Endothelial cell (in vitro differentiated cells): ENCODE results near the gene TOP3A. TPM values are rescaled to one million over a fixed set of nuclear protein-coding genes. Genes with fewer than 3 reads are reported as not detected.

Experiments
- DNase-seq: peaks from one replicate; pipeline ENCODE4 v3.0.0; 2021; ENCODE audit warnings: low spot score
- H3K27ac Mint-ChIP-seq: one replicate; pipeline ENCODE4 v1.8.0; 2021; ENCODE audit warnings: mixed read lengths, inconsistent platforms; ENCODE audit not compliant: unreplicated experiment
- H3K27me3 Mint-ChIP-seq: one replicate; pipeline ENCODE4 v1.8.0; 2021; ENCODE audit warnings: mild to moderate bottlenecking, moderate library complexity, mixed read lengths, inconsistent platforms; ENCODE audit not compliant: unreplicated experiment
- H3K36me3 Mint-ChIP-seq: one replicate; pipeline ENCODE4 v1.8.0; 2021; ENCODE audit warnings: mild to moderate bottlenecking, low read depth, mixed read lengths, inconsistent platforms; ENCODE audit not compliant: unreplicated experiment
- H3K4me1 Mint-ChIP-seq: one replicate; pipeline ENCODE4 v1.8.0; 2021; ENCODE audit warnings: mild to moderate bottlenecking, mixed read lengths, inconsistent platforms; ENCODE audit not compliant: unreplicated experiment
- H3K4me3 Mint-ChIP-seq: one replicate; pipeline ENCODE4 v1.8.0; 2021; ENCODE audit warnings: mild to moderate bottlenecking, mixed read lengths, inconsistent platforms; ENCODE audit not compliant: unreplicated experiment
- H3K9me3 Mint-ChIP-seq: one replicate; pipeline ENCODE4 v1.8.0; 2021; ENCODE audit warnings: mixed read lengths, inconsistent platforms; ENCODE audit not compliant: unreplicated experiment
- CTCF ChIP-seq: fragments of 200-600 bp; sonication (generic); IDR thresholded peaks from one replicate; pipeline ENCODE4 v1.5.0; 2021; ENCODE audit warnings: antibody characterized with exemption; ENCODE audit not compliant: unreplicated experiment
- total RNA-seq: library from RNA; stranded (reverse); fragmentation: NEBNext Ultra II Directional; extraction: Animal tissue kit (Norgen Biotek cat#: 25700); gene quantifications from one replicate; pipeline ENCODE4 v1.2.1, GENCODE V29; 2021; ENCODE audit not compliant: unreplicated experiment

Gene TOP3A
- total RNA-seq, 1 donor from 2014 or later: 39.2 TPM

DNA sequence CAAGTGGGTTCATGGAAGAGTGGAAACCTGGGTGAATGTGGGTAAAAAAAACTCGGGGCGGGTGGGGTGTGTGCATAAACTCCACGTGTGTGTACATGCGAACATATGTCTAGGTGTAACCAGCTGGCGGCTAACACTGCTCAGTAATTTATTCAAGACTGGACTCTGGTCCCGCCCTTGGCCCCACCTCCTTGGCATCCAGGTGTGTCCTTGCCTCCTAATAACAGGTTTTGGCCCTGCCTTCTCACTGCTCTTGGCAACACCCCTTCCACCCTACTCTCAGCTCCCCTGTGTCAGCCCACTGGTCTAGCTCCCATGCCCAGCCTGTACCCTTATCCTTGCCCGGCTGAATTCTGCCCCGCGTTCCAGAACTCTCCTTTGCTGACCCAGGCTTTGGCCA lies 64.5 kb downstream of the TOP3A start:
- TF ChIP-seq CTCF: no peak
- peaks cover 10% of the 10 kb centered on the region for H3K27me3 Mint-ChIP-seq
- no peak overlapping the region for H3K27ac Mint-ChIP-seq
- H3K36me3 Mint-ChIP-seq: peaks cover 38% of the 10 kb centered on the region
- H3K4me3 Mint-ChIP-seq: peak overlapping the region; percentile 74
- DNase-seq: no peak
- H3K9me3 Mint-ChIP-seq: no peaks in the 10 kb centered on the region
- peaks cover 9% of the 10 kb centered on the region for H3K4me1 Mint-ChIP-seq

GRCh38 chr17:18248811-18249210 lies 66.0 kb downstream of the TOP3A start:
- no peak for TF ChIP-seq CTCF
- H3K27me3 Mint-ChIP-seq: peaks cover 10% of the 10 kb centered on the region
- H3K9me3 Mint-ChIP-seq: no peaks in the 10 kb centered on the region
- H3K36me3 Mint-ChIP-seq: peaks cover 39% of the 10 kb centered on the region
- DNase-seq: no peak
- peak overlapping the region; percentile 83 for H3K4me3 Mint-ChIP-seq
- no peak overlapping the region for H3K27ac Mint-ChIP-seq
- H3K4me1 Mint-ChIP-seq: peaks cover 9% of the 10 kb centered on the region

GRCh38 chr17:18248300-18248731 lies 66.5 kb downstream of the TOP3A start:
- TF ChIP-seq CTCF: peak; percentile 46
- Mint-ChIP-seq H3K4me1 (peaks cover 9% of the 10 kb centered on the region), H3K27ac (peak overlapping the region; percentile 59), H3K4me3 (peak overlapping the region; percentile 83), H3K9me3 (no peaks in the 10 kb centered on the region), H3K27me3 (peaks cover 10% of the 10 kb centered on the region), H3K36me3 (peaks cover 39% of the 10 kb centered on the region)
- DNase-seq: peak; percentile 69

GRCh38 chr17:18247613-18248001 lies 67.2 kb downstream of the TOP3A start:
- H3K36me3 Mint-ChIP-seq: peaks cover 32% of the 10 kb centered on the region
- H3K4me3 Mint-ChIP-seq: no peak overlapping the region

More at GRCh38 chr17:18247613-18248001, 67.2 kb downstream of the TOP3A start:
- Mint-ChIP-seq H3K9me3 (no peaks in the 10 kb centered on the region), H3K27me3 (peaks cover 10% of the 10 kb centered on the region), H3K4me1 (peaks cover 9% of the 10 kb centered on the region), H3K27ac (no peak overlapping the region)
- no peak for DNase-seq
- no peak for TF ChIP-seq CTCF
